ENCODE results near the gene TEX12. TPM values are rescaled to one million over a fixed set of nuclear protein-coding genes. Genes with fewer than 3 reads are reported as not detected.

TEX12 gene, protein sequence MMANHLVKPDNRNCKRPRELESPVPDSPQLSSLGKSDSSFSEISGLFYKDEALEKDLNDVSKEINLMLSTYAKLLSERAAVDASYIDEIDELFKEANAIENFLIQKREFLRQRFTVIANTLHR
- total RNA-seq, result 0.41 TPM in 1 of 2 replicates, not detected in the other
- long read RNA-seq, result 0 reads

DNA sequence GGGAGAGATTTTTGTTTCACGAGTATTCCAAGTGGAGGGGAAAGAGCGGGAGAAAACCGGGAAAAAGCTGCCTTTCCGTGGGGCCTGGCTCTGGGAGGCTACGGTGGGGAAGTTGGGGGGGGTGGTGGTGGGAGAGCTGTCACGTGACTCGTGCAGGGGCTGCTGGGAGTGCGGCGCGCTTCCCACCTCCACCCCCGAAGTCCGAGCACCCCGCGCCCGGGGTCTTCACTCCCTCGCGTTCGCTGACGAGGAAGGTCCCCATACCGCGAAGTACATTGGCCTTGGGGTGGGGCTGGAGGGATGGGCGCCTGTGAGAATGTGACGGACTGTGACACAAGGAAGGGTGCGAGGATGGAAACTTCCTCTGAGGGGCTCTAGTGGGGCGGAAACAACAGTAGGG, at the start of gene TEX12:
TEX12 (plus strand) TSS at position 228 of the 400 bp plus-strand sequence. CDS start 1,897 bp downstream, outside the sequence.
- no peak for DNase-seq (ENCODE audit: low read depth, low spot score)
- no peaks in the 10 kb centered on the region for H3K36me3 Mint-ChIP-seq (ENCODE audit: low read depth)
- no peak within 1 kb of the TSS for H3K4me3 Mint-ChIP-seq
- H3K27me3 Mint-ChIP-seq (ENCODE audit: low read depth), result peaks cover 4% of the 10 kb centered on the region
- H3K27ac Mint-ChIP-seq (ENCODE audit: unreplicated experiment), result no peak within 1 kb of the TSS
- no peaks in the 10 kb centered on the region for H3K9me3 Mint-ChIP-seq
- no peaks in the 10 kb centered on the region for H3K4me1 Mint-ChIP-seq
- TF ChIP-seq, protein P1, sequence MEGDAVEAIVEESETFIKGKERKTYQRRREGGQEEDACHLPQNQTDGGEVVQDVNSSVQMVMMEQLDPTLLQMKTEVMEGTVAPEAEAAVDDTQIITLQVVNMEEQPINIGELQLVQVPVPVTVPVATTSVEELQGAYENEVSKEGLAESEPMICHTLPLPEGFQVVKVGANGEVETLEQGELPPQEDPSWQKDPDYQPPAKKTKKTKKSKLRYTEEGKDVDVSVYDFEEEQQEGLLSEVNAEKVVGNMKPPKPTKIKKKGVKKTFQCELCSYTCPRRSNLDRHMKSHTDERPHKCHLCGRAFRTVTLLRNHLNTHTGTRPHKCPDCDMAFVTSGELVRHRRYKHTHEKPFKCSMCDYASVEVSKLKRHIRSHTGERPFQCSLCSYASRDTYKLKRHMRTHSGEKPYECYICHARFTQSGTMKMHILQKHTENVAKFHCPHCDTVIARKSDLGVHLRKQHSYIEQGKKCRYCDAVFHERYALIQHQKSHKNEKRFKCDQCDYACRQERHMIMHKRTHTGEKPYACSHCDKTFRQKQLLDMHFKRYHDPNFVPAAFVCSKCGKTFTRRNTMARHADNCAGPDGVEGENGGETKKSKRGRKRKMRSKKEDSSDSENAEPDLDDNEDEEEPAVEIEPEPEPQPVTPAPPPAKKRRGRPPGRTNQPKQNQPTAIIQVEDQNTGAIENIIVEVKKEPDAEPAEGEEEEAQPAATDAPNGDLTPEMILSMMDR (conservative IDR thresholded peaks at IDR 0.05), result no peak

- Mint-ChIP-seq H3K9me3 (no peaks in the 10 kb centered on the region), H3K4me3 (no peak overlapping the region), H3K36me3 (ENCODE audit: low read depth) (no peaks in the 10 kb centered on the region), H3K27me3 (ENCODE audit: low read depth) (no peaks in the 10 kb centered on the region), H3K27ac (ENCODE audit: unreplicated experiment) (no peak overlapping the region), H3K4me1 (no peaks in the 10 kb centered on the region)
- no peak for DNase-seq (ENCODE audit: low read depth, low spot score)
- TF ChIP-seq, protein P1 (conservative IDR thresholded peaks at IDR 0.05), result no peak
These were observed 49.0 kb upstream of the TEX12 start for GRCh38 chr11:112118176-112118575.

GRCh38 chr11:112121981-112122615, 45.1 kb upstream of the TEX12 start:
- Mint-ChIP-seq H3K4me1 (no peaks in the 10 kb centered on the region), H3K27ac (ENCODE audit: unreplicated experiment) (no peak overlapping the region), H3K4me3 (no peak overlapping the region), H3K27me3 (ENCODE audit: low read depth) (no peaks in the 10 kb centered on the region), H3K9me3 (no peaks in the 10 kb centered on the region), H3K36me3 (ENCODE audit: low read depth) (no peaks in the 10 kb centered on the region)
- no peak for DNase-seq (ENCODE audit: low read depth, low spot score)
- TF ChIP-seq, protein P1 (conservative IDR thresholded peaks at IDR 0.05), result no peak

DNA sequence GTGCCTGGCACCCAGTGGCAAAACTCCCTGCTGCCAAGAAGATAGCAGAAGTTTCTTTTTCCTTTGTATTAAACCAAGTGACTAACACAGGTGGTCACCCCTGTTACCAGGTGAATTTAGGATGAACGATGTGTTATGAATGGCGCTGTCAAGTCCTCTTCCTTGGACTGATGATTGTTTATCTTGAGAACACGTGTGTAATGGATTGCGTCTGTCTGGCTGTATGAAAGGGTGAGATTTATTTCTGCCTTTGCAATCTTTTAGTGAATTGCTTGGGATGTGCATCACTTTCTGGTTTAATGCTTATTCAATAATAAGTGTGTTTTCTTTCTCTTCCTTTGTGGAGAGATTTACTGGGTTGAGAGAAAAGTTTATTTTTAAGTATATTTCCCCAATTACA, 44.0 kb upstream of the TEX12 start:
- Mint-ChIP-seq H3K27me3 (ENCODE audit: low read depth) (no peaks in the 10 kb centered on the region), H3K4me1 (no peaks in the 10 kb centered on the region), H3K4me3 (no peak overlapping the region), H3K36me3 (ENCODE audit: low read depth) (no peaks in the 10 kb centered on the region), H3K9me3 (no peaks in the 10 kb centered on the region), H3K27ac (ENCODE audit: unreplicated experiment) (no peak overlapping the region)
- DNase-seq (ENCODE audit: low read depth, low spot score), result no peak
- TF ChIP-seq, protein P1 (conservative IDR thresholded peaks at IDR 0.05), result no peak

DNA sequence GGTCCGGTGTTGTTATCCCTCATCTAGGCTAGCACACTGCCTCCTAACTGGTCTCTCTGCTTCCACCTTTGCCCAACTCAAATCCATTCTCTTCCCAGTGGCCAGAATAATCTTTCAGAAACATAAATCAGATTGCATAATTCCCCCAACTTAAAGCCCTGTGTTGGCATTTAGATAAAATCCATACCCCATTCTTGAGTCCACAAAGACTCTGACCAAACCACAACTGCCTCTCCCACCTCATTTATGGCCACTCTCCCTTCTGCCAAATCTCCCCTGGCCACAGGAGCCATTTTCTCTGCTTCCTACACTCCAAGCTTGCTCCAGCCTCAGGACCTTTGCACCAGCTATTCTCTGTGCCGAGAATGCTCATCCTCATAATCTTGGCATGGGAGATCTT, 40.1 kb upstream of the TEX12 start:
- Mint-ChIP-seq H3K4me3 (no peak overlapping the region), H3K27me3 (ENCODE audit: low read depth) (no peaks in the 10 kb centered on the region), H3K36me3 (ENCODE audit: low read depth) (no peaks in the 10 kb centered on the region), H3K4me1 (no peaks in the 10 kb centered on the region), H3K9me3 (no peaks in the 10 kb centered on the region), H3K27ac (ENCODE audit: unreplicated experiment) (no peak overlapping the region)
- TF ChIP-seq, protein P1 (conservative IDR thresholded peaks at IDR 0.05), result no peak
- DNase-seq (ENCODE audit: low read depth, low spot score), result no peak
